Measurements from ENCODE around the gene PDE1A.
A peak's percentile ranks its signal among the peaks of the same experiment; 100 is the strongest.

Gene PDE1A

DNA sequence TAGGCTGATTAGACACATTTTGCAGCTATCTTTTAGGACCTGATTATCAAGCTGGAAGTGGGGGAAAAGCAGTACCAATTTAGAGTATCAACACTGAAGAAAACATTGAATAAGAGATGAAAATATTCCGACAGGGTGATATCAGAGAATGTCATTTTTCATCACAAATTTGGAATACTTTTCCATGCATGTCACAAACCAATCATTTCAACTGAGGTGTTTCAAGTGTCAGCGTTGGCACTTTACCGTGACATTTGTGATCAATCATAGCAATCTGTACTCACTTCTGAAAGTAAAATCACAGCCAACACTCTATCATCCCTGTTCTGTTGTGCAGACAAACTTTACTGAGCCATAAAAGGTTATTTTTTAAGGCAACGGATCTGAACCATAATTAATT is 75.4 kb downstream of the PDE1A start:
- DNase-seq, result no peak

GRCh38 chr2:182349268-182349667 is 77.6 kb downstream of the PDE1A start:
- DNase-seq, result no peak

GRCh38 chr2:182345384-182345783 is 81.5 kb downstream of the PDE1A start:
- DNase-seq, result no peak

- DNase-seq, result no peak
Measured at GRCh38 chr2:182330451-182331305, 96.2 kb downstream of the PDE1A start.

DNA sequence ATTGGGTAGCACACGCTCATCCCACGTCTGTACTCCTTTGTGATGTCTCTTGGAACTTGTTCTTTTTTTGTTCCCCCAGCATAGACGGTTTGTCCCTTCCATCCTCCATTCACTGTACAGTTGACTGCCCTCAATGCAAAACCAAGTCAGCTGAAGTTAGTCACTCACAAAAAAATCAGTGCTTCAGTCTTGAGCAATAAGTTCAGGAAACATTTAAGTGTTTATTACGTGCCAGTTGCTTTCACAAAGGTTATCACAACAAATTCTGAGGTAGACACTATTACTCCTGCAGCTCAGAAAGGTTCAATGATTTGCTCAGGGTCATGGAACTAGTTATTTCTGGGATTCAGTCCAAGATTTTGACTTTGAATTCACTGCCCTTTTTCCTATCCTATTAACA is 102.2 kb downstream of the PDE1A start:
- DNase-seq, result no peak

GRCh38 chr2:182321096-182321495 is 105.7 kb downstream of the PDE1A start:
- no peak for DNase-seq

DNA sequence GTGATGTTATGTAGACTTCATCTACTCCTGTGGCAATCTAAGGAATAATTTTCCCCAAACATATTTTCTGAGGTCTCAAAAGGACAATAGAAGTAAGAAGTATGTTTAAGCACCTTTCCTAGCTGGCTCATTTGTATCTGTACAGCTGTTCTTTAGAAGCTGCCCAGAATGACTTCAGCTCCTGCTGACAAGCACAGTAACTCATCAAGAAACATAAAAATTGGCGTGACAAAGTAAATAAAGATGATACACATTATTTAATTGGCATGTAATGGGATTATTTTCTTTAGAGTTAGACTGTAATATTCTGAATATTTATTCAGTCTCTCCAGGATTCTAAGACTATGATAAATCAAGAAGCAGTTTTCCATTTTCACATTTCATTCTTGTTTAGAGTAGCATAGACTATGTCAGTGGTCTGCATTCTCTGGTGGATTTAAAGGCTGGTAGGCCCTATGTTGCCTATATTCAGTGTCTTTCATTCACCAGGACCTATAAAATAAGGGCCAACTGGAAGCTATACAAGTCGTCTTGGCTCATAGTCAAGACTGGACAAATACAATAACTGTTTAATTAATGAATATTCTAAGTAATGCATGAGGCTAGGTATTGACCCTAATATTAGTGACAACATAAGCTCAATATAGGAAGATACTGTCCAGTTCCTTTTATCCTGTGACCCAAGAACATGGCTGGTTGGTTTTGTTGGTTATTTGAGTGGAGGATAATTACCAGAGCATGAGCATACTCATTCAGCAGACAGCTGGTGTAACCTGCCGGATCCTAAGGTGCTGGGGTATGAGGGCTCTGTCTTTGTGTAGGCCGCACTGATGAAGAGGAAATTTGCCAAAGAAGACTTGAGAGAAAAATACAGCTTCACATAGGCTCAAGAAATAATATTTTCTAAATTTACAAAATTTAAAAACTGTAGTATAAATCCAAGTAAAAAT is 107.0 kb downstream of the PDE1A start:
- DNase-seq, result no peak

DNA sequence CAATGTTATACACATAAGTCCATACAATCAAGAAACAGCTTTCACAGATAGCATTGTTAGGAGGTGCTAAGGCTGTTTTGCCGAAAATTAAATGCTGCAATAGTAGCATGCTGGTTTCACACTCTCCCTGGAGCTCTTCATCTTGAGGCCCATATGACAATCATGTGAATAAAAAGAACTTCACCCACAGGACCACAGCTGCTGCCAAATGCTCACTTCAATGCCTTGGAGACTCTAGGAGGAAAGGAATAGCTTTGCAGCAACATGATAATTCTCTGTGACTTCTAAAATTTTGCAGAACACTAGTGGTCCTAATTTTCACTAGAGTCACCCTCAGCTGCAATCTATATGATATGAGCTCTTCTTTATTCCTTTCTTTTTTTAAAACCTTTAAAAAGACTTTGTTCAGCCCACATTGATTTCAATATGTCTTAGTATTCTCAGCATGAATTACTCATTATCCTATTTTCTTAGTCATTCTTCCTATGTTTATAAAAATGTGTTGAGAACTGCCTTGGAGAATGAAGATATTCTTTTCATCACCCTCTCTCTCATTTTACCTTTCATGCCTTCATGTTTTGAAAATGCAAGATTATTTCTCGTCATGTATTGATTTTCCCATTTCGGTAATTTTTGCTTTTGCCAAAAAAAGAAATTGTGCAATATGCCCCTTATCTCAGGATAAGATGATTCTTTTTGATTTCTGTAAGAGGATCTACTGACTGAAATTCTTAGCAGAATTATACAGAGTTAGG is 108.2 kb downstream of the PDE1A start:
- no peak for DNase-seq

DNA sequence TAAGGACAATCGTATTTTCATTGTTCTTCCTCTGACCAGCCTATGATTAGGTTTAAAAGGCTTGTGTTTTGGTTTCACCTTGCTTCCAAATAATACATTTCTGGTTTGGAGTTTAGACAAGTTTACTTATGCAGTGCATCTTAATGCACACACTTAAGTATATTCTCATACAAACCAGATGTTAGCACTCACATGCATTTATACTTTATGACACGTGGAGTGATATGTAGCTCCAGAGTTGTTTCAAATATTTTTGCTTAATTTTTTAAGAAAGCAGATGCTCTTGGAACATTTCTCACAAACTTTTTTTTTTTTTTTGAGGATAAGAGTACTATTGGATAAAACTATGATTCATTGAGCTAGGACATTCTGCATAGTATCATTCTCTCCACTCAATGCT is 109.9 kb downstream of the PDE1A start:
- DNase-seq, result no peak

GRCh38 chr2:182302972-182303371 is 123.9 kb downstream of the PDE1A start:
- no peak for DNase-seq

- DNase-seq, result peak; percentile 66
Measured at GRCh38 chr2:182302174-182302573, 124.7 kb downstream of the PDE1A start.

GRCh38 chr2:182301093-182301492 is 125.7 kb downstream of the PDE1A start:
- DNase-seq, result peak; percentile 19

DNA sequence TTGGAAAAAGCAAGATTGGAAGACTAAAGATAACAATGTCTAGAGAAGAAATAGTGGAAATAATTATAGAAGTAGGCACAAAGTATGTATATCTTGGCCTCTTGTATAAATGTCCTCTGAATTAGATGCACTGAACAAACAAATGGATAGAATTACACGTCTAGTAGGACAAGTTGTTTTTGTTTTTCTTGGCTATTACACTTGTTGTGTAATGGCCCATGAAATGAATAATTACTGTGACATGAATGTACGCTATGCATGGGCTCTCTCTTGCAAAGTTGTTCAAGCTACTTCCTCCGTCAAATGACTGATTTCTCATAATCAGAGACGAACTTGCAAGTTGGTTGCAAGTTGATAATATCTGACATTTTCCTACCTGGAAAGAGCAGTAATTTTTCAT is 126.2 kb downstream of the PDE1A start:
- DNase-seq, result no peak

GRCh38 chr2:182299632-182300031 is 127.2 kb downstream of the PDE1A start:
- no peak for DNase-seq

GRCh38 chr2:182298456-182298855 is 128.4 kb downstream of the PDE1A start:
- DNase-seq, result no peak

- no peak for DNase-seq
Measured at GRCh38 chr2:182291296-182291695, 135.5 kb downstream of the PDE1A start.

- DNase-seq, result peak; percentile 21
Measured at GRCh38 chr2:182283512-182283911, 143.3 kb downstream of the PDE1A start.

DNA sequence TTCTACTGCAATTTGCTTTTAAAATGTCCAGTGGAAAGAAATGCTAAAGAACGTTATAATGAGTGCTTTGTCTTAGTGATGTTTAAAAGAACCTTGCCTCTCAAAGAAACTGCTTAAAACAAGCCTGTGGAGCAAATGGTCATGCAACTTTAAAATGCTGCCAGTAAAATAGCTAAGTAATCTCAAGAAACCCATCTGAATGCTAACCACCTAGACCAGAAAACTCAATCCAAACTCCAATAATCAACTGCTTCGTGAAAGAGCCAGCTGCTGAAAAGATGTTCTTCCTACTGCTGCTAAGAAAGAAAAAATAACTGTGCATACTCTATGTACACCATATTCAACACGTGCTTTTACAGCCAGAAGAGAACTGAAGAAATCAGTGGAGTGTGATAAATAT is 145.6 kb downstream of the PDE1A start:
- DNase-seq, result no peak

DNA sequence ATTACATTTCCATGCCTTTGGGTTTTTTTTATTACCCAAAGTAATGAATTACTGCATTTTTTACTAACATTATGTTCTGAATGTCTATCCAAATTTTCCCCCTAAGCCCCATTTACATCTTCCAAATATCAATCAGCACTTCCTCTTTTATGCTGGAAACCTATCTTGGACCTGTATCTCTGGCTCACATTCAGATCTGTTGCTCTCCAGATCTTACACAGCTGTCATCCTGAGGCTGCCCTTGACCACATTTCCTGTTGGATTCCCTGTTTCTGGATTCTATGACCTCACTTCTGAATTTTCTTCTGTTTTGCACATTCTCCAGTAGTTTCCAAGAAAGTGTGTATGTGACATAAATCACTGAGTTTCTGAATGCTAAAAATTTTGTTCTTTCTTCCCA is 146.7 kb downstream of the PDE1A start:
- DNase-seq, result peak; percentile 68

GRCh38 chr2:182276662-182277061 is 150.2 kb downstream of the PDE1A start:
- peak; percentile 38 for DNase-seq

DNA sequence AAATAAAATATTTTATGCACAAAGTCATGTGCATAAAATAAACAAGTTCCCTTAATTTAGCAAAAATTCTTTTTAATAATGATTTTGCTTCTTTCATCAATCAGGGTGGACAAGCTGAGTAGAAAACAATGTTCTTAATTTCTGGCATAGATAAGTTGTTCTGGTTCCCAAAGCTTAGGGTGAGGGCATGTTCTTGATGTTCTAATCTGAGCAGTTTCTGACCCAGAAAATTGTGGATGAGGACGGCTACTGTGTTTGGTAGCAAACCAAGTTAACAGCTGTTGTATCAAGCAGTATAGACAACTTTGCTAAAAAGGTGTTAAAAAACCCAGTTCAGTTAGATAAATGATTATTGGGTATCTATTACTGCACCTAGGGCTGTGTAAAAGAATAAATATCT is 158.9 kb downstream of the PDE1A start:
- no peak for DNase-seq

DNA sequence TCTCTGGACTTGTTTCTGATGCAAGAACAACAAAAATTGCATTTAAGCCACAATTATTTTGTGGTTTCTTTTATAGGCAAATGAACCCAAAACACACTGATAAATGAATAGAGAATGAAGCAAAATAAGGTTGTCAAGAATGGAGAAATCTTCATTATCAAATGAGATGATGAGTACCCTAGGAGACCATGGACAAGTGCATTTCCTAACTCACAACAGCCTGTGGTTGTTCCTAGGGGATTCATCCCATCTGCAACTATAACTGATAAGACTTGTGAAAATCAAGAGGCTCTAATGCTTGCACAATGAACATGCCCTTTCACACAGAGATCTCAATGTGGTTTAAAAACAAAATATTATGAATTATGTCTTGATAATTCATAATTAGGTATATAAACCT is 159.9 kb downstream of the PDE1A start:
- peak; percentile 67 for DNase-seq

DNA sequence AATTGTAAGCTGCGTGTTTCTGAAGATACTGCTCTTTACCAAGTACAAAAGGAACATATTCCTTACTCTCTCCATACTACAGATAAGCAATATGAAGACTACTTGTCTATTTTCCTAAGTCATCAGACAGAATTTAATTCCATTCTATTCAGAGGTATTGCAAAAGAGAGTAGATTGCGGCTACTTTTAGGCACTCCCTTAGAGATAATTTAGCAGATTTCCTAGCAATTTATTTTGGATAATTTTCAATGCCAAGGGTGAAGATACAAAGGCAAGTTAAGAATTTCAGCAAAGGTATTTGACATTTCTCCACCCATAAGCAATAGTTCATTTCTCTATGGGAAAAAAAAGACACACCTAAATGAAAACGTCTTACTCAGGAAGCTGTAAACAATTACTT is 161.1 kb downstream of the PDE1A start:
- DNase-seq, result no peak

Measured in OCI-M1 (cell line).